Tibial nerve (tissue), 4 donors: ENCODE data around the gene GREM1. TPM values are rescaled to one million over a fixed set of nuclear protein-coding genes. Genes with fewer than 3 reads are reported as not detected.

ENCODE experiments used
- DNase-seq, 2 donors: peaks; one replicate each; pipeline ENCODE4 v3.0.0-alpha.2; 2019; ENCODE audit warnings: low spot score in 2 of 2
- H3K27ac ChIP-seq, 4 donors: fragments of 200-600 bp; sonication (generic) in 3 of 4; one replicate each; pipeline ENCODE4 v1.5.1; 2017 to 2019; ENCODE audit warnings: mild to moderate bottlenecking in 1 of 4
- H3K27me3 ChIP-seq, 2 donors: fragments of 200-600 bp; sonication (generic) in 1 of 2; one replicate each; pipeline versions ENCODE4 v1.5.1 to v1.6.0; 2017 to 2019
- H3K36me3 ChIP-seq, 3 donors: fragments of 200-600 bp; sonication (generic); one replicate each; pipeline ENCODE4 v1.5.1; 2018 to 2019
- H3K4me1 ChIP-seq, 4 donors: fragments of 200-600 bp; sonication (generic) in 3 of 4; one replicate each; pipeline ENCODE4 v1.5.1; 2017 to 2019
- H3K4me3 ChIP-seq, 4 donors: fragments of 200-600 bp; sonication (generic) in 3 of 4; one replicate each; pipeline ENCODE4 v1.5.1; 2017 to 2019; ENCODE audit warnings: mild to moderate bottlenecking in 1 of 4, moderate library complexity in 1 of 4
- H3K9me3 ChIP-seq, 4 donors: fragments of 200-600 bp; sonication (generic) in 3 of 4; one replicate each; pipeline ENCODE4 v1.5.1; 2017 to 2019
- EP300 ChIP-seq, 2 donors: sonication (generic); formaldehyde crosslinking; IDR thresholded peaks; one replicate each; pipeline ENCODE4 v1.6.1; 2017; ENCODE audit warnings: antibody characterized with exemption in 2 of 2, mild to moderate bottlenecking in 1 of 2
- POLR2A ChIP-seq, 2 donors: fragments of 450-650 bp; IDR thresholded peaks; one replicate each; pipeline ENCODE4 v1.6.1; 2017; ENCODE audit warnings: antibody characterized with exemption in 2 of 2, mild to moderate bottlenecking in 2 of 2, moderate library complexity in 2 of 2
- WGBS, 2 donors: methylation state at CpG; one replicate each; pipeline ENCODE4 v1.1.5; 2018; 5-methylcytosine and 5-hydroxymethylcytosine counted together
- total RNA-seq, 4 donors: library from RNA; depleted of rRNA; stranded (reverse); fragments of >200 nt; gene quantifications; one replicate each; pipeline ENCODE4 v1.1.0, GENCODE V29; 2016
- TF ChIP-seq, protein P1 (sequence below), 5 experiments: fragments of 200-600 bp in 3 of 5; fragments of 450-650 bp in 2 of 5; sonication (generic) in 3 of 5; IDR thresholded peaks; one replicate each; pipeline ENCODE4 v1.5.1; 2016 to 2019; ENCODE audit warnings: antibody characterized with exemption in 5 of 5, mild to moderate bottlenecking in 3 of 5, moderate library complexity in 2 of 5

GREM1 gene
- total RNA-seq, 4 donors from 2014 or later = 0.30 TPM; not detected in 3

DNA sequence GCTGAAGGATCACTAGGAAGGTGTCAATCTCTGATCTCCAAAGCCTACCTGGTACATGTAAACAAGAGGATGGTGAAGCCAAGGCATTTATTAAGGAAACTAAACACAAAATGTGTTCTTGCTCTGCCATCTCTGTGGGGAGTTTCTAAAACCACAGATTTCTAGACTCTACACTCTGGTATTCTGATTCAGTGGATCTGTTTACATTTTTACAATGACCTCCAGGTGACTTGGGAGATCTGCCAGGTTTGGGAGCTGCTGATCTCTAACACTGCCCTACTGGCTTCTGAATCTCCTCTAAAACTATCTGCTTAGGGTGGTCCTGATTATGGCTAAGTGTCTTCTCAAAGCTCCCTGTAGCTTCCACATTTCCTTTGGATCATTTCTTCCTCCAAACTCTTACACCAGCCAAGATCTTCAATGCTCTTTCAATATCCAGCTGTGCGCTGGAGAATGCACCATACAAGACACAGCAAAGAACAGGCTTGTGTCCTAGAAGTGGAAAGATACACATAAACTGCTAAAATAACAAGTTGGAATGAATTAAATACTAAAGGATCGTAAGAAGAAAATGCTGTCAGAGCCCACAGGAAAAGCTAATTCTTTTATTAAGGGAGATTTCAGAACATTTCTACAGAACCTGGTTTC lies 72.7 kb downstream of the GREM1 start:
- H3K36me3 ChIP-seq = no peaks in the 10 kb centered on the region

DNA sequence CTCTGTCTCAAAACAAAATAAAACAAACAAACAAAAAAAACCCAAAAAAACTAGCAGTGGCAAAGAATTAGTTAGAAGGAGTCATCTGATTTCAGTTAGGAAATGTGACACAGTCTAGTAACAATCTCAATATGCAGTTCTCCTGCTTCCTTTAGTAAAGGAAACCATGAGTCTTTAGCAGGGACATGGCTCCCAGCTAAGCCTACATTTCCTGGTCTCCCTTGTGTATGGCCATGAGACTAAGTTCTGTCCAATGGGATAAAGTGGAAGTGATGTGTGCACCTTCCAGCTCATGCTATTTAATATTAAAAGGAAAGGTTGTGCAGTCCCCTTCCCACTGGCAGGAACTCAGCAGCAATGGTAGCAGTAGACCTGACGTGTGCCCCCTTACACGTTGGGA lies 74.6 kb downstream of the GREM1 start:
- 73 to 81% methylated on average over 2 of the region's 2 CpGs for WGBS, 2 donors

More for the DNA sequence above, 72.7 kb downstream of the GREM1 start:
- Histone ChIP-seq H3K27ac (no peak overlapping the region), H3K9me3 (no peaks in the 10 kb centered on the region), H3K4me3 (no peak overlapping the region), H3K27me3 (no peaks in the 10 kb centered on the region), H3K4me1 (peaks cover 0 to 3% (median 0%) of the 10 kb centered on the region in 4 donors)
- DNase-seq = no peak
- TF ChIP-seq EP300 (IDR thresholded peaks at IDR 0.05) = no peak
- no peak for TF ChIP-seq POLR2A (IDR thresholded peaks at IDR 0.05)
- TF ChIP-seq, protein P1, sequence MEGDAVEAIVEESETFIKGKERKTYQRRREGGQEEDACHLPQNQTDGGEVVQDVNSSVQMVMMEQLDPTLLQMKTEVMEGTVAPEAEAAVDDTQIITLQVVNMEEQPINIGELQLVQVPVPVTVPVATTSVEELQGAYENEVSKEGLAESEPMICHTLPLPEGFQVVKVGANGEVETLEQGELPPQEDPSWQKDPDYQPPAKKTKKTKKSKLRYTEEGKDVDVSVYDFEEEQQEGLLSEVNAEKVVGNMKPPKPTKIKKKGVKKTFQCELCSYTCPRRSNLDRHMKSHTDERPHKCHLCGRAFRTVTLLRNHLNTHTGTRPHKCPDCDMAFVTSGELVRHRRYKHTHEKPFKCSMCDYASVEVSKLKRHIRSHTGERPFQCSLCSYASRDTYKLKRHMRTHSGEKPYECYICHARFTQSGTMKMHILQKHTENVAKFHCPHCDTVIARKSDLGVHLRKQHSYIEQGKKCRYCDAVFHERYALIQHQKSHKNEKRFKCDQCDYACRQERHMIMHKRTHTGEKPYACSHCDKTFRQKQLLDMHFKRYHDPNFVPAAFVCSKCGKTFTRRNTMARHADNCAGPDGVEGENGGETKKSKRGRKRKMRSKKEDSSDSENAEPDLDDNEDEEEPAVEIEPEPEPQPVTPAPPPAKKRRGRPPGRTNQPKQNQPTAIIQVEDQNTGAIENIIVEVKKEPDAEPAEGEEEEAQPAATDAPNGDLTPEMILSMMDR (IDR thresholded peaks at IDR 0.05) = no peak
- WGBS, 2 donors = 72 to 85% methylated on average over 2 of the region's 2 CpGs

More for the DNA sequence above, 74.6 kb downstream of the GREM1 start:
- DNase-seq = no peak
- Histone ChIP-seq H3K4me3 (no peak overlapping the region), H3K36me3 (no peaks in the 10 kb centered on the region), H3K9me3 (no peaks in the 10 kb centered on the region), H3K4me1 (no peaks in the 10 kb centered on the region), H3K27ac (no peak overlapping the region), H3K27me3 (no peaks in the 10 kb centered on the region)
- TF ChIP-seq POLR2A (IDR thresholded peaks at IDR 0.05) (no peak), EP300 (IDR thresholded peaks at IDR 0.05) (no peak)
- TF ChIP-seq, protein P1 (IDR thresholded peaks at IDR 0.05) = no peak

Other genes with a start within 250 kb of the GREM1 start
- 10 to 100 TPM; 11.0 to 27.3 (median 13.7) TPM for gene GOLGA8N, start 124.5 kb upstream of the GREM1 start, total RNA-seq
- 1 to 10 TPM in 2 of 4 donors, under 1 TPM in 2; 0.59 to 2.4 (median 0.82) TPM for gene ARHGAP11A, start 102.5 kb upstream of the GREM1 start, total RNA-seq
- gene SCG5, start 76.3 kb upstream of the GREM1 start, total RNA-seq = under 1 TPM in 2 of 4 donors, not detected in 2; 0.44 to 0.90 TPM